ENCODE measurements around the gene HAPLN2.

- TF ChIP-seq EZH2phosphoT487 (IDR thresholded peaks at IDR 0.05; ENCODE audit: low read depth, severe bottlenecking, unreplicated experiment) (no peak), CTCF (IDR thresholded peaks at IDR 0.05; ENCODE audit: poor library complexity) (no peak), EZH2 (IDR thresholded peaks at IDR 0.05; ENCODE audit: borderline replicate concordance) (no peak)
Observed at GRCh38 chr1:156655151-156655903, 36.1 kb downstream of the HAPLN2 start.

All from hepatocyte (in vitro differentiated cells).